ENCODE data around the gene MYO15B.

MYO15B gene

DNA sequence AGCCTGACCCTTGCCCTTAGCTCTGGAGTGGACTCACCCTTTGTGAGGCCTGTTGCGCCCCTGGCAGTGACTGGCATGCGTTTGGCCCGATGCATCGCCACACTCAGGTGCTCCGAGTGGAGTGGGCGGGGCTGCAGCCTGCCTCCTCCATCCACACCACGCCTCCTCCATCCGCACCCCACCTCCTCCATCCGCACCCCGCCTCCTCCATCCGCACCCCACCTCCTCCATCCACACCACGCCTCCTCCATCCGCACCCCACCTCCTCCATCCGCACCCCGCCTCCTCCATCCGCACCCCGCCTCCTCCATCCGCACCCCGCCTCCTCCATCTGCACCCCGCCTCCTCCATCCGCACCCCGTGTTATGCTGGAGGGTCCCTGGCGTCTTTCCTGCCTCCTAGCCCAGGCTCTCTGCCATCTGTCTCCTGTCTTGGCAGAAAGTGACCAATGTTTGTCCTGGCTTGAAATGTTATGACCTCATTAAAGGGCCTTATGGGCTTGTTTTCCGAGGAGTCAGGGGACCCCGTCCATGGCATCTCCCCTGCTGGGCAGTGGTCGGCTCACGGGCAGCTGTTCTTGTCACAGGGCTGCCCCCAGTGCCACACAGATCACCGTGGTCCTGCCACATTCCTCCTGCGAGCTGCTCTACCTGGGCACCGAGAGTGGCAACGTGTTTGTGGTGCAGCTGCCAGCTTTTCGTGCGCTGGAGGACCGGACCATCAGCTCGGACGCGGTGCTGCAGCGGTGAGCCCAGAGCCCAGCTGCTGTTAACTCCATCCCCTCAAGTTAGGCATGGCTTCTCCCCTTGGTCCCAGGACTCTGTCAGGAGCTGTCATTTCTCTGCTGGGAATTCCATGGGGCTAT, 28.7 kb upstream of the MYO15B start:
- DNase-seq (ENCODE audit: low read depth), result no peak

DNA sequence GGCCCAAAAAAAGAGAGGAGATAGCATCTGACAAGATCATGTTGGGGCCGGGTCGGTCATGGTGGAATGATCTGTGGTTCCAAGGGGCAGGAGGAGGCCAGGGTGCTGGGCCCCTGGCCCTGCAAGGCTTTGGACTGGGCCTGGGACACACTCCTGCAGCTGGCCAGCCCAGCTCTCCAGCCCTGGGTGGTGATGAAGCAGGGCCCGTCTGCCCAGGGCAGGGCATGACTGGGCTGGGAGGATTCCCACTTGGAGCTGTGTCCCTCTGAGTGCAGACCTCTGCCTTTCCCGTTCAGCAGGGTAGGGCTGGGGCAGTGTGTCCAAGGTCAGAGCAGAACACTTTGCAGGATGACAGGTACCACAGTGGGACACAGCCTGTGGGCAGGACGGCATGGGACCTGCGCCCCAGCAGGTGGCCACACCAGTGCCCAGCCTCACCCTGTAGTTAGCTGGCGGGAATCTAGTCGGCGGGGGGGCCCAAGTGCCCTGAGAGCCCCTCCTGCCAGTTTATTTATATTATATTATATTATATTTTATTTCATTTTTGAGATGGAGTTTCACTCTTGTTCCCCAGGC, 27.6 kb upstream of the MYO15B start:
- no peak for DNase-seq (ENCODE audit: low read depth)

DNA sequence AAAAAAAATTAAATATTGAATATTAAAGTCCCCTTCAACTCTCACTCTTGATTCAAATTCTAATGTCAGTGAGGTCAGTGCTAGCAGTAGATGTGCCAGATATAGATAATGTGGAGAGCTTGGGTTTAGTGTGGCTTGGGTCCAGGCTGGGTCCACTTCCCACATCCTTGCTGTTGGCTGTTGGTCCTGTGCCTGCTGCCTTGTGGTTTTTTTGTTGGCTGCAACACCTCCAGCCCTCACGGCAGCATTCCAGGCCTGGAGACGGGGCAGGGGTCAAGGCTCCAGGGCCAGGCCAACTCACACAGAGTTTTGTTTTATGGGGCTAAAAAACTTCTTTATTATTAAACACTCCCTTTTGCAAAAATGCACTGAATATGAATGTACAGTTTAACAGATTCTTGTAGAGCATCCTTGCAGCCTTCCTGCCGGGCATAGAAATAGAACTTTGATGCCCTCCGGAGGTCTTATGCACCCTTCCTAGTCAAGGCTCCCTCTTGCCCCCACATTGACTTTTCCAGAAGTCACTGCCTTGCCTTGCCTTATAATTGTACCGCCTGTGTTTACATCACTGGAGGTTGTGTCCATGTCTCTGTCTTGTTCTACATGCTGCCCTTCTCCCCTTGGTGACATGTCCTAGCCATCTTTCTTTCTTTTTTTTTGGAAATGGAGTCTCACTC, 25.5 kb upstream of the MYO15B start:
- DNase-seq (ENCODE audit: low read depth), result peak; percentile 36

DNA sequence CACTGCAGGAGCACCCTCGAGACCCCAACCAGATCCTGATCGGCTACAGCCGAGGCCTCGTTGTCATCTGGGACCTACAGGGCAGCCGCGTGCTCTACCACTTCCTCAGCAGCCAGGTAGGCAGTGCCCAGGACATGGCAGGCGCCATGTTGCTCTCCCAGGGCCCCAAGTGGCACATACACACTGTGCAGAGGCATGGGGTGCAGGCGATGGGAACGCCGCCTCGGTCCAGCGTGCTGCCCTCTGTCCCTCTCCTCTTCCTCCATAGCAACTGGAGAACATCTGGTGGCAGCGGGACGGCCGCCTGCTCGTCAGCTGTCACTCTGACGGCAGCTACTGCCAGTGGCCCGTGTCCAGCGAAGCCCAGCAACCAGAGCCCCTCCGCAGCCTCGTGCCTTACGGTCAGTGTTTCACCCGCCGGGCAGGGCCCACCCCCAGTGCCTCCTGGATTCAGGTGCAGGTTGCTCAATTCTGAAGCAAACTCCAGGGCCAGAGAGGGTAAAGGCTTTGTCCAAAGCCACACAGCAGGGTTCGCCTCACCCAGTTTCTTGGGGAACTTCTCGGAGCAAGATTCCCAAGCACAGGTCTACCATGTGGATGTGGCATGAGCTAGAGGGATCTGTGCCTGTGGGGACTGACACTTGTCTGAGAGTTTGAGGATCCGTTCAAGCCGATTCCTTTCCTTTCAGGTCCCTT, 24.4 kb upstream of the MYO15B start:
- no peak for DNase-seq (ENCODE audit: low read depth)

DNA sequence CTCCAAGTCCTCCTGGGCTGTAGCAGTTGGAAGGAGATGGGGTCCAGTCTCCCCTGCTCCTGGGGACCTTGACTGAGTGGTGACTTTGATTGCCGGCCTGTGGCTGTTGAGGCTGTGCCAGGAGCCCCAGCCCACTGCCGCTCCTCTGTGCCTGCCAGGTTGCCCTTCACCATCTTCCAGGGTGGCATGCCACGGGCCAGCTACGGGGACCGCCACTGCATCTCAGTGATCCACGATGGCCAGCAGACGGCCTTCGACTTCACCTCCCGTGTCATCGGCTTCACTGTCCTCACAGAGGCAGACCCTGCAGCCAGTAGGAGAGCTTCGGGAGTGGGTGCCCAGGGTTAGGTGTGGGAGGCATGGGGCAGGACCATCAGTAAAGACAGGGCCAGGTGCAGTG, 23.4 kb upstream of the MYO15B start:
- no peak for DNase-seq (ENCODE audit: low read depth)

DNA sequence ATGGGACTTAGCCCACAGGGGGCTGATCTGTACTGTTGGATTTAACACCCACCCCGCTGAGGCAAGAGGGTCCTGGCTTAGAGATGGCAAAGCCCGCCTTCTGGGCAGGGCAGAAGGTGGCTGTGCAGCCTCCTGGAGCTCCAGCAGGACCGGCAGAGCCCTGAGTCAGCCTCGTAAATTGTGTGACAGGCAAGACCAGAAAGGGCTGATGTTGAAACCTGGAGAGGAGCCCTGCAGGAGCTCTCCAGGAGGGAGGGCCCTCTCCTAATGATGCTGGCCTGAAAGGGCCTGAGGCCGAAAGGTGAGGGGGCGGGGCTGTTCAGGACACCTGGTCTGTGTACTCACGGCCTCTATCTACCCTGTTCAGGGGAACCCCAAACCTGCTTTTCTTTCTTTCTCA, 22.5 kb upstream of the MYO15B start:
- peak; percentile 67 for DNase-seq (ENCODE audit: low read depth)

DNA sequence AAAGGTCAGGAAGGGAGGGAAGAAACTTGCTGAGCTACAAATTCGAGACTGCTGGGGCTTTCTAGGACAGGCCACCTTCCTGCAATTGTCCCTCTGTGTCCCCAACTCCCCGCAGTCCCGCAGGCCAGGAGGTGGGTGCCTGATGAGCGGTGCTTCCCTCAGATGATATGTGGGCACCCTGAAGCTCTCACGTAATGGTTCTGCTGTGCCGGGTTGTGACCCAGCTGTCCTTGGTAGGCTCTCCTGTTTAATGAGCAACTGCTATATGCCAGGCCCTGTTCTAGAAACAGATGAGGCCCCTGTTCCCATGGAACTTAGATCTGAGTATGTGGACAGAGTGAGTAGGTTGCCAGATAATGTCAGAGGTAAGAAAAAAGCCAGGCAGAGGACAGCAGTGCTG, 22.0 kb upstream of the MYO15B start:
- DNase-seq (ENCODE audit: low read depth), result no peak

DNA sequence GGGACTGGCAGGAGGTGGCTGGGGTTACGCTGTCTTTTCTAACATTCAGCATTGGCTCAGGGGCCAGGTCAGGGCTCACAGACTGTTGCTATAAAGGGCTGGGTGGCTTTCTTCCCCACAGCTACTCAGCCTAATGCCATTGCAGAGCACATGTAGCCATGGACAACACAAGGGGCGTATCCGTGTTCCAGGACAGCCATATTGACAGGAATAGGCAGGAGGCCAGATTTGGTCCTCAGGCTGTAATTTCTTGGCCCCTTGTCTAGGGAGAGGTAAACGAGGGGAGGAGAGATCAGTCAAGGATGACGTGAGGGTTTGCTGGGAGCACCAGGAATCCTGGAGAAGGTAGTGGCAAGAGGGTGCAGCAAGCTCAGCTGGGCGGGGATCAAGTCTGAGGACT, 21.2 kb upstream of the MYO15B start:
- no peak for DNase-seq (ENCODE audit: low read depth)

DNA sequence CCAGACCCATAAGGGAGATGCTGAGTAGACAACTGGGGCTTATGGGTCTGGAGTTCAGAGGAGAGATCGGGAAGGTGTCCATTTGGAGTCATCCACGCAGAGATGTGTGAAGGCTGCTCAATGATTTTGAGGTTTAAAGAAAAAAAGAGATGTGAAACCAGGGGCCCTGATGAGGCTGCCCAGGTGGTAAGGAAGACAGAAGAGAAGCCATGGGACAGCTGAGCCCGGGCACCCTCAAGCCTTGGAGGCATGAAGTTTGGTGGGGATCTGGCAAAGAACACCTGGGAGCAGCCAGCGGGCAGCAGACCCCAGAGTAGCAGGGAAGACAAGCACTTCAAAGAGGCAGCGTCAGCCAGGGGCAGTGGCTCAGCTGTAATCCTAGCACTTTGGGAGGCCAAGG, 20.8 kb upstream of the MYO15B start:
- DNase-seq (ENCODE audit: low read depth), result no peak

DNA sequence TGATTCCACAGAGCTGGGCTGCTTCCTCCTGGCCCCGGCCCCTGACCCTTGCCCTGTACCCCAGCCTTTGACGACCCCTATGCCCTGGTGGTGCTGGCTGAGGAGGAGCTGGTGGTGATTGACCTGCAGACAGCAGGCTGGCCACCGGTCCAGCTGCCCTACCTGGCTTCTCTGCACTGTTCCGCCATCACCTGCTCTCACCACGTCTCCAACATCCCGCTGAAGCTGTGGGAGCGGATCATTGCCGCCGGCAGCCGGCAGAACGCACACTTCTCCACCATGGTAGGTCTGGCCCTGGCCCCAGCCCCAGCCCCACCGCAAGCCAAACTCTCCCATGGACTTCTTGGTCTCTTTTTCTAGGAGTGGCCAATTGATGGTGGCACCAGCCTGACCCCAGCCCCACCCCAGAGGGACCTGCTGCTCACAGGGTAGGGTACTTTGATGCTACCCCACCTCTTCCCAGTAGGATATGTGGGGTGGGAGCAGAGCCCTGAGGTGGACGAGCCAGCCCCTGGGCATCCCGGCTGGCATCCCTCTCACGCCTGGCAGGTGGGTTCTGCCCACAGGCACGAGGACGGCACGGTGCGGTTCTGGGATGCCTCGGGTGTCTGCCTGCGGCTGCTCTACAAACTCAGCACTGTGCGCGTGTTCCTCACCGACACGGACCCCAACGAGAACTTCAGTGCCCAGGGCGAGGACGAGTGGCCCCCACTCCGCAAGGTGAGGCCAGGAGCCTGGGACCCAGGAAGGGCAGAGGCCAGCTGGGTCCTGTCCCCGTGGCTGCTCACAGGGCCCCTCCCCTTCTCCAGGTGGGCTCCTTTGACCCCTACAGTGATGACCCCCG, 19.0 kb upstream of the MYO15B start:
- no peak for DNase-seq (ENCODE audit: low read depth)

DNA sequence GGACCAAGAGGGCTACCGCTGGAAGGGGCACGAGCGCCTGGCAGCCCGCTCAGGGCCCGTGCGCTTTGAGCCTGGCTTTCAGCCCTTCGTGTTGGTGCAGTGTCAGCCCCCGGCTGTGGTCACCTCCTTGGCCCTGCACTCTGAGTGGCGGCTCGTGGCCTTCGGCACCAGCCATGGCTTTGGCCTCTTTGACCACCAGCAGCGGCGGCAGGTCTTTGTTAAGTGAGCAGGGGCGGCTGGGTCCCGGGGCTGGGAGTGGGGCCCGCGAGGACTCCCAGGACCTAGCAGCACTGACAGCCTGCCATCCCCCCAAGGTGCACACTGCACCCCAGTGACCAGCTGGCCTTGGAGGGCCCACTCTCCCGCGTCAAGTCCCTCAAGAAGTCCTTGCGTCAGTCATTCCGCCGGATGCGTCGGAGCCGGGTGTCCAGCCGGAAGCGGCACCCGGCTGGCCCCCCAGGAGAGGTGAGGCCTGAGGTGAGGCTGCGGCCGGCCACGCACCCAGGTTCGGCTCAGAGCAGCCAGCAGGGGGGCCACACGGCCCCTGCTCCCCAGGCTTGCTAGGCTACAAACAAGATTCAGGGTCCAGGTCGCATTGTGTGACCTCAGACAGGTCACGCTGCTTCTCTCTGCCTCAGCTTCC, 17.4 kb upstream of the MYO15B start:
- DNase-seq (ENCODE audit: low read depth), result no peak

DNA sequence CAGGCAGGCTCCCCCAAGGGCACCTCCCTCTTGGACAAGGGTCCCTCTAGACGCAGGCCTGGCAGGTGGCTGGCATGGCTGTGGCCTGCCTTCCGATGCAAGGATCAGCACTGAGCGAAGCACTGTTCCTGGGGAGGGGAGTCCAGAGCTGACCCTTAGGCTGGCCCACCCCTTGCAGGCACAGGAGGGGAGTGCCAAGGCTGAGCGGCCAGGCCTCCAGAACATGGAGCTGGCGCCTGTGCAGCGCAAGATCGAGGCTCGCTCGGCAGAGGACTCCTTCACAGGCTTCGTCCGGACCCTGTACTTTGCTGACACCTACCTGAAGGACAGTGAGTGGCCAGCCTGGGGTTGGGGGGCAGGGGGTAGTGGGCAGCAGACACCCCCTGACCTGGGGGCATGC, 16.8 kb upstream of the MYO15B start:
- no peak for DNase-seq (ENCODE audit: low read depth)

DNA sequence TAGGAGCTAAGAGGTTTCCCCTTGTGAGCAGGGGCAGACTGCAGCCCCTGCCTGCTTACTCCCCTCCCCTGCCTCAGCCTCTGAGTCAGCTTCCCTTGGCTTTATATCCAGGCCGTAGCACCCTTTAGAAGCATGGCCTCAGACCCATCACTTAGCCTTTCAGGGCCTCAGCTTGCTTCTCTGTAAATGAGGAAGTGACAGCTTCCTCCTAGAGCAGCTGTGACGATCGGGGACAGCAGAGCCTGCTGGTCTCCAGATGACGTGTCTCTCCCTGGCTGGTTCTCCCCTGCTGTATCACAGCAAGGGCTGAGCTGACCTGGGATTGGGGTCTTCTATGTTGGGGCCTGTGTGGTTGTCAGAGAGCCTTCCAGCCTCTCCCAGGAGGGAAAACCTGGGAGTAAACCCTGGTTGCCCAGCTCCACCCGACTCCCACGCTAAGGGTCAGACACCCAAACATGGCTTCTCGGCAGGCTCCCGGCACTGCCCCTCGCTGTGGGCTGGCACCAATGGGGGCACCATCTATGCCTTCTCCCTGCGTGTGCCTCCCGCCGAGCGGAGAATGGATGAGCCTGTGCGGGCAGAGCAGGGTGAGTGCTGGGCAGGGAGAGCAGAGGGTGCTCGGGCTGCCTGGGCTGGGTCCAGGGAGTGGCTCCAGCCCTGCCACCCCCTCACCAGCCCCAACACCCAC, 16.3 kb upstream of the MYO15B start:
- DNase-seq (ENCODE audit: low read depth), result peak; percentile 48

DNA sequence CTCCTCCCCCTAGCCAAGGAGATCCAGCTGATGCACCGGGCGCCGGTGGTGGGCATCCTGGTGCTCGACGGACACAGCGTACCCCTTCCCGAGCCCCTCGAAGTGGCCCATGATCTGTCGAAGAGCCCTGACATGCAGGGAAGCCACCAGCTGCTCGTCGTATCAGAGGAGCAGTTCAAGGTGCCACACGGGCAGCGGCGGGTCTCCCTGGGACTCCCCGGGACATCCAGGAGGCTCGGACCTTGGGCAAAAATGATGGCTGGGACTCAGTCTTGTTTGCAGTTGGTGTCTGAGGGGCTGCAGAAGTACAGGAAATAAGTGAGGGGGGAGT, 15.8 kb upstream of the MYO15B start:
- DNase-seq (ENCODE audit: low read depth), result no peak

DNA sequence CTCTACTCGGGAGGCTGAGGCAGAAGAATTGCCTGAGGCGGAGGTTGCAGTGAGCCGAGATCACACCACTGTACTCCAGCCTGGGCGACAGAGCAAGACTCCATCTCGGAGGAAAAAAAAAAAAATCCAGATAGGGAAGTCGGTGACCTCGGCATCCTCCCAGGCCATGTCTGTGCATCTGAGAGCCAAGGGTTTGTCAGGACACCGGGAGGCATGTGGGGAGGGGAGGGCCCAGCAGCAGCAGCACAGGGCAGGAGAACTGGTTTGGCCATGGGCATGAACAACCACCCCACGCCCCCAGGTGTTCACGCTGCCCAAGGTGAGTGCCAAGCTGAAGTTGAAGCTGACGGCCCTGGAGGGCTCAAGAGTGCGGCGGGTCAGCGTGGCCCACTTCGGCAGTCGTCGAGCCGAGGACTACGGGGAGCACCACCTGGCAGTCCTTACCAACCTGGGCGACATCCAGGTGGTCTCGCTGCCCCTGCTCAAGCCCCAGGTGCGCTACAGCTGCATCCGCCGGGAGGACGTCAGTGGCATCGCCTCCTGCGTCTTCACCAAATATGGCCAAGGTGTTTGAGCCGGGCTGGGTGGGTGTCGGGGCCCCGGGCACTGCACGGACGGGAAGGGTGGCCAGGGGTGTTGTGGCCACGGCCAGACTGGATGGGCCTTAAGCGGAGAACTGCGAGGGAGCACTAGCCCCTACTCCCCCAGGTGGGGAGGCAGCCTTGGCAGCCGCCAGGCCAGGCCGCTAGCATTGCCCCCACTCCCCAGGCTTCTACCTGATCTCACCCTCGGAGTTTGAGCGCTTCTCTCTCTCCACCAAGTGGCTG, 14.7 kb upstream of the MYO15B start:
- no peak for DNase-seq (ENCODE audit: low read depth)

DNA sequence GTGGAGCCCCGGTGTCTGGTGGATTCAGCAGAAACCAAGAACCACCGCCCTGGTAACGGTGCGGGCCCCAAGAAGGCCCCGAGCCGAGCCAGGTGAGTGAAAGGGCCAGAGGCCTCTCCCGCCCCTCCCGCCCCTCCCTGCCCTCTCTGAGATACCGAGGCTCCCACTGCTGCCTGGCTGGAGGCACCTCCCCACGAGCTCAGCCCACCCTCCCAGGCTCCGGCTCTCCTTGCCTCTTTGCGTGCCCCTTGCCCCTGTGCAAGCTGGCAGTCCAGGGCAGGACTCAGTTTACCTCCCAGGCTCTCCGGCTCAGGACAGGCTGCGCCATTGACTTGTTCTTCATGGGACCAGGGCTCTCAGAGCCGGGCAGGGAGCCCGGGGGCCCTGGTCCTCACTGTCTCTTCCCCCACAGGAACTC, 14.1 kb upstream of the MYO15B start:
- no peak for DNase-seq (ENCODE audit: low read depth)

DNA sequence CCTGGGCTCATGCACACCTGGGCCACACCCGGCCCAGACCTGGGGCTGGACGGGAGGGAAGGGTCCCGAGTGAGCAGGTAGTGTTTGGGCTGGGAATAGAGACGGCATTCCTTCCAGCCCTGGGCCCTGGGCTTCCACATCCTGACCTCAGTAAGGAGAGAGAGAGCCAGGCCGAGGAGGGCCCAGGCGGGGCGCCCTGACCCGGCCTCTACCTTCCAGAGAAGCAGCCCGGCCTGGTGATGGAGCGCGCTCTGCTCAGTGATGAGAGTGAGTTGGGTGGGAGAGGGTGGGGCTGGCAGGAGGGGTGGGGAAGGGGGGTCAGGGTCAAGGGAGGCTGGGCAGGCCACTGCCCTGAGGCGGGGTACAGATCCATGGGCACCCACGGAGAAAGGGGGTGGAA, 13.6 kb upstream of the MYO15B start:
- DNase-seq (ENCODE audit: low read depth), result no peak

DNA sequence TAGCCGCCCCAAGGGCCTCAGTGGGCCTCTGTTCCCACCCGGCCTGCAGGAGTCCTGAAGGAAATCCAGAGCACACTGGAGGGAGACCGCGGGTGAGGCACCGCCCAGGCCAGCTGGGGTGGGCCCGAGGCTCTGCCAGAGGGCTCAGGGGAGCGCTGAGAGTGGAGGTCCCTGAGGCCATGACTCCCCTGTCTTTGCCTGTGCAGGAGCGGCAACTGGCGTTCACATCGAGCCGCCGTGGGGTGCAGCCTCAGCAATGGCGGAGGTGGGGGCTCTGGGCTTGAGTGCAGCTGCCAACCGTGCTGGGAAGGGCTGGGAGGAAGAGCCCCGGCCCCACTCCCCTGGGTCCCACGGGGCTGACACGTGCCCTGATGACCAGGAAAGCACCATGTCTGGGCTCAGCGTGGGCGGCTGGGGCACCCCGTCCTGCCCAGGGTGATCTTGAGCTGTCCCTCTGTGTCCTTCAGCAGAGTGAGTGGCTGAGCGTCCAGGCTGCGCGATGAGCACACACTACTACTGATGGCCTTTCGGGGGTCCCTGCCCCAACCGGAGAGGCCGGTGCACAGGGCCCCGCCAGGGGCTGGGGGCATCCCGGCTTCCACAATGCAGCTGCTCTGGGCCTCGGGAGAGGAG, 13.1 kb upstream of the MYO15B start:
- no peak for DNase-seq (ENCODE audit: low read depth)

DNA sequence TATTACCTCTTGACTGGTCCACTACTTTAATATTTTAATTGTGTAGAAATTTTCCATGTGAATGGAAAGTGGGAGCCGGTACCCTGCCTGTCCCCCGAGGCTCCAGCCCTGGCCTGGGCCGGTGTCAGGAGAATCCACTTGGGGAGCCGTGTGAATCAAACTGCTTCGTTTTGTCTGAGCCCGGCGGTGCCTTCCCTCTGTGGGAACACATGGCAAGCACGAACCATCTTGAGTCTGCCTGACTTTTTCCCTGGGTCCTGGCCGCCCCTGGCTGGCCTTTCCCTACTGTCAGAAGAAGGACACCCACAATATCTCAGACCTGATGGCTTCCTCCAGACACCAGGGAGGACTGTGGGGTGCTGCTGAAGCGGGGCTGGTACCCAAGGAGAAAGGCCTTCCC, 12.4 kb upstream of the MYO15B start:
- no peak for DNase-seq (ENCODE audit: low read depth)

All from ELR (cell line).